Non-pigmented ciliary epithelial cell (primary cell): ENCODE data around the gene DNAAF5.
"Not testable (repeated sequence)": the region's sequence is repeated elsewhere in the genome, so short reads cannot be mapped to it uniquely, and the experiment has no call there.

Experiments
- DNase-seq: peaks from one replicate; pipeline ENCODE4 v3.0.0-alpha.2; 2010; ENCODE audit warnings: low read depth

DNAAF5 gene

DNA sequence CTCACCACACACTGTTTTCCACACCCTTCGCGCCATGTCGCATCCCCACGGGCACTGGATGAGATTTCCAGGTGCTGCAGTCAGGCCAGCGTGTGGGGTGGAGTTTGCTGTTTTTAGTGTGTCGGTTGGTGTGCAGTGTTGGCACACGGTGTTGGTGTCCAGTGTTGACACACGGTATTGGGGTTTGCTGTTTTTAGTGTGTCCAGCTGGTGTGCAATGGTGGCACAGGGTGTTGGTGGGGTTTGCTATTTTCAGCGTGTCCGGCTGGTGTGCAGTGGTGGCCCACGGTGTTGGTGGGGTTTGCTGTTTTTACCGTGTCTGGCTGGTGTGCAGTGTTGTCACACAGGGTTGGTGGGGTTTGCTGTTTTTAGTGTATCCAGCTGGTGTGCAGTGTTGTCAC lies 20.7 kb downstream of the DNAAF5 start:
- no peak for DNase-seq

DNA sequence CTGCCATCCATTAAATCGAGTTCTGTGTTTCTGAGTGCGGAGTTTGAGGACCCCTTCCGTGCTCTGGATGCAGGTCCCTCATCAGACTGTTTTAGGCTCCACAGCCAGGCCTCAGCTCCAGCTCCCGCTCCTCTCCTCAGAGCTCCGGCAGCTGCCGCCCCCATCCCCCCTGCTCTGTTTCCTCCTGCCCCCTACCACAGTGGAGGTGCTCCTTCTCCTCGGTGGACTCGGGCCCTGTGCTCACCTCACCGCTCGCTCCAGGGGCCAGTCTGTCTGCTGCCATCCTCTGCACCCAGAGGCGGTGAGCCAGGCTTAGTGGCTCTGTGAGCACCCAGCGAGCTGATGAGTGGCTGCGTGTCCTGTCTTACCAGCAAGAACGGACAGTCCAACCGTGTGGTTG lies 21.9 kb downstream of the DNAAF5 start:
- DNase-seq = no peak

DNA sequence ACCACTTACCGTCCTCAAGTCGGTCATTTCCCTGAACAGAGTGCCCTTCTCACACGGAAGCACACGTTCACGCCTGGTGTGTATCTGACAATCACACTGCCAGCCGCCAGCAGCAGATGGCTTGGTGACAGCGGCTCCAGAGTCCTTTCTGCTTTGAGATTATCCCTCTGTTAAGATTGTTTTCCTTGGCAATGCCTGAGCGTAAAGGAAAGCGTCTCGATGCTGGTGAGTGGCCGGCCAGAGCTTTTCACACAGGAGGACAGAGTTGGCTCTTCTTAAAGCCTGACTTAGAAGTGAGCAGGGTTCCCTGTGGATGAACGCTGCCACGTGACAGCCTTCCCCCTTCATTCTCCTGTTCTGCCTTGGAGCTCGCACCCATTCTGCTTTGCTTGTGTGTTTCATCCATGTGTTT lies 22.6 kb downstream of the DNAAF5 start:
- DNase-seq = no peak

DNA sequence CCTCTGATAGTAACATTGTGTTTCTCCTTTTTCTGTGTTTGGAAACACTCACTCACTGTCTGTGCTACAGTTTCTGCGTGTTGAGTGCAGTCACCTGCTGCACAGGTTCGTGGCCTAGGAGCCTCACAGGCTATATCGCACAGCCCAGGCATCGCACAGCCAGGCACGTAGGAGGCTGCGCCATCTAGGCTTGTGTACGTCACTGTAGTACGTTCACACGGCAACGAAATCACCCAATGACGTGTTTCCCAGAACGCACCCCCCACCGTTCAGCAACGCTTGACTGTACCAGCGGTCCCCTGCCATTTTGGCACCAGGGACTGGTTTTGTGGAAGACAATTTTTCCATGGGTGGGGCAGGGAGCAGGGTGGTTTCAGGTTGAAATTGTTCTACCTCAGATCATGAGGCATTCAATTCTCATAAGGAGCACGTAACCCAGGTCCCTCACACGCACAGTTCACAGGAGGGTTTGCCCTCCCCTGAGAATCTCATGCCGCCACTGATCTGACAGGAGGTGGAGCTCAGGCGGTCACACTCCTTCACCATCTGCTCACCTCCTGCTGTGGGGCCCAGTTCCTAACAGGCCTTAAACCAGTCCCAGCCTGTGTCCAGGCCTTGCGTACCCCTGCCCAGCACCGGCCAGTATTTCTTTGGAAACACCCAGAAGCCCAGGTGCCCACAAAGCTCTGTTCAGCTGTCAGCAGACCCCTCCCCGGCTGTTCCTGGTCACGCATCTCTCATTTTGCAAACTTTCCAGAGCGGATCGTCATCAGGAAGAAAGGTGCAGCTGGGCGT lies 23.8 kb downstream of the DNAAF5 start:
- DNase-seq = no peak

DNA sequence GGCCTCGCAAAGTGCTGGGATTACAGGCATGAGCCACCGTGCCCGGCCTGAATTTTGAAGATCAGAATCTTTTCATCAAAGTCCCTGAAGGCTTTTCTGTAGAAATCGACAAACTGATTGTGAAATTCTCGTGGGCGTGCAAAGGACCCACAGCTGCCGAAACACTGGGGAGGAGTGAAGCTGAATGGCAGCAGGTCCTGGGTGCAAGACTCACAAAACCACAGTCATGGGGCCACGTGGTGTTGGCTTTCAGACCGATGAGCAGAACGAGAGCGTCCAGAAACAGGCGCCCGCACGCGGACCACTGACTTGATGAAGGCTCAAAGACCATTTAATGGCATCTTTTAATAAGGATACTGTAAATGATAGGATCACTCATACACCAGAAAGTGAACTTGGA lies 25.3 kb downstream of the DNAAF5 start:
- DNase-seq = no peak

DNA sequence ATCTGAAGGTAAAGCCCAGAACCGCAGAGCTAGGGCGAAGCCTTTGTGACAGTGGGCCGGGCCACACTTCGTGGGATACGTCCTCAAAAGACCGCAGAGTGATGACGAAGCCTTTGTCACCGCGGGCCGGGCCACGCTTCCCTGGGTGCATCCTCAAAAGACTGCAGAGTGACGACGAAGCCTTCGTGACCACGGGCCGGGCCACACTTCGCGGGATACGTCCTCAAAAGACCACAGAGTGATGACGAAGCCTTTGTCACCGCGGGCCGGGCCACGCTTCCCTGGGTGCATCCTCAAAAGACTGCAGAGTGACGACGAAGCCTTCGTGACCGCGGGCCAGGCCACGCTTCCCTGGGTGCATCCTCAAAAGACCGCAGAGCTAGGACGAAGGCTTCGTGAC lies 25.8 kb downstream of the DNAAF5 start:
- not testable (repeated sequence) for DNase-seq

DNA sequence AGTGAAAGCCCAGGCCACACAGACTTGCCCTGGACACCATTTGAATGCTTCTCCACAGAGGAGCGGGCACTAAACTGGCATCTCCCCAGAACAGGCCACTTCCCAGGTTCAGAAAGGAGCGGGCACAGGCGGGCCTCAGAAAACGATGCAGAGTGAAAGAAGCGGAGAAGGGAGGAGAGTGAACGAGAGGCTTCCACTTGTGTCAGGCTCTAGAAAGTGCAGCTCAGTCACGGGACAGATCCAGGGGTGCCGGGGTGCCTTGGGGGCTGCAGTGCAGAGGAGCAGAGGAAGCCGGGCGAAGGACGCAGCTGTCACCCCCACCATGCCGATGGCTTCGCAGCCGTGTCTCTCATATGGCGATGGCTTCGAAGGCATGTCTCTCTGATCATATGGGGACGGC lies 26.7 kb downstream of the DNAAF5 start:
- no peak for DNase-seq

DNA sequence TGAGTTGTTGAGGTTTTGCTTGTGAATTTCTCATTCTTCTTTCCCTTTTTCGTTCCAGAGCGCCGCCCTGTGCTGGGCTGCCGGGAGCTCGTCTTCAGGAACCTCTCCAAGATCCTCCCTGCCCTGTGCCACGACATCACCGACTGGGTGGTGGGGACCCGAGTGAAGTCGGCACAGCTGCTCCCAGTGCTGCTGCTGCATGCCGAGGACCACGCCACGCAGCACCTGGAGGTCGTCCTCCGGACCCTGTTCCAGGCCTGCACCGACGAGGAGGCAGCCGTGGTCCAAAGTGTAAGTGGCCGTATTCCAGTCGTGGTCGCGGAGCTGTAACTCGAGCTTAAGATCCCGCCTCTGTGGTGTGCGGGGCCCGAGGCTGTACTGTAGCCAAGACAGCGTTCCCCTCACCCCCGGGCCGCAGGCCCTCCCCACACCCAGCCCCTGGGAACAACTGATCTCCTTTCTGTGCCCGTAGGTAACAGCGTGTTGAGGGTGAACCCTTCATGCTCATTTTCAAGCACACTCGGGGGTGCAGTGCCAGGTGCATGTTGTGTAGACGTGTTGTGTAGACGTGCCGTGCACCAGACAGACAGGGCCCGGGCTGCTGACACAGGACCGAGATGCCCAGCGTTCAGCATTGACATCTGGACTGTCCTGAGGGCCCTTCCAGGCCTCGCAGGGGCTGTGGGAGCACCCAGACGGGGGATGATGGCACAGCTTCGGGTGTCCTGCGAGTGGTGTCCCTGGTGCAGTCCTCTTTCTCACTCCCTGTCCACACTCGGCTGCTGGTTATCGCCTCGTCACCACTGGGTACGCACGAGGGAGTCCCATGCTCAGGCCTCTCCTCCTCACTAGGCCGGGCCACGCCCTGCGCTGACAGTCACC lies 28.3 kb downstream of the DNAAF5 start:
- no peak for DNase-seq

DNA sequence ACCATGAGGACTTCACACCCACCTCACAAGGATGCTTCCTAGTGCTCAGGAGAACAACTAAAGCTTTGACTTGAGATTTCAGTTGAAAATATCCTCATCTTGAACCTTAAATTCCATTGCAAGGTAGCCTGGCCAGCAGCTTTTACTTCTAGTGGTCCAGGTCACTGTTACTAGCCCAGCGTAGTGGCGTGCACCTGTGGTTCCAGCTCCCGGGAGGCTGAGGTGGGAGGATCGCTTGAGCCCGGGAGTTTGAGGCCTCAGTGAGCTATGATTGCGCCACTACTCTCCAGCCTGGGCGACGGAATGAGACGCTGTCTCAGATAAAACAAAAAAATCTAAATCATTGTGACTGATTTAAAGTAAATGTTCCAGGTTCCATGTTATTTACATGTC lies 28.9 kb downstream of the DNAAF5 start:
- DNase-seq = no peak

DNA sequence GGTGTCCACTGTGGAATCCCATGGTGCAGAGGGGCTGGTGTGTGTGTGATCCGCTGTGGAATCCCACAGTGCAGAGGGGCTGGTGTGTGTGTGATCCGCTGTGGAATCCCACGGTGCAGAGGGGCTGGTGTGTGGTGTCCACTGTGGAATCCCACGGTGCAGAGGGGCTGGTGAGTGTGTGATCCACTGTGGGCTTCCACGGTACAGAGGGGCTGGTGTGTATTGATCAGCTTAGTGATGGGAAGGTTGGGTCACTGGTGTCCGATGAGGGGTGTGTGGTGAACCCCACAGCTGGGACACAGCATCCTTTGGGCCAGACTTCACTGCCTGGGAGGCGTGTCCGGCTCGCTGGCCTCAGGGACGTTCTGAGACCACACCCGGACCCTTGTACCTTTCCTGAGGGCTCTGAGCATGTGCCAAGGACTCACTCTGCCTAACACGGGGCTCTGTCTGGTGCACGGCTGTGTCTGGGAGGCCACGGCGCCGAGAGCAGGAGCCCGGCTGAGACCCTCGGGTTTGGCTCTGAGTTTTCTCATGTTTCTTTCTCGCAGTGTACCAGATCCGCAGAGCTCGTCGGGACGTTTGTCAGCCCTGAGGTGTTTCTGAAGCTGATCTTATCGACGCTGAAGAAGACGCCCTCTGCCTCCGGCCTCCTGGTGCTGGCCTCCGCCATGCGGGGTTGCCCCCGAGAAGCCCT lies 29.9 kb downstream of the DNAAF5 start:
- DNase-seq = no peak

DNA sequence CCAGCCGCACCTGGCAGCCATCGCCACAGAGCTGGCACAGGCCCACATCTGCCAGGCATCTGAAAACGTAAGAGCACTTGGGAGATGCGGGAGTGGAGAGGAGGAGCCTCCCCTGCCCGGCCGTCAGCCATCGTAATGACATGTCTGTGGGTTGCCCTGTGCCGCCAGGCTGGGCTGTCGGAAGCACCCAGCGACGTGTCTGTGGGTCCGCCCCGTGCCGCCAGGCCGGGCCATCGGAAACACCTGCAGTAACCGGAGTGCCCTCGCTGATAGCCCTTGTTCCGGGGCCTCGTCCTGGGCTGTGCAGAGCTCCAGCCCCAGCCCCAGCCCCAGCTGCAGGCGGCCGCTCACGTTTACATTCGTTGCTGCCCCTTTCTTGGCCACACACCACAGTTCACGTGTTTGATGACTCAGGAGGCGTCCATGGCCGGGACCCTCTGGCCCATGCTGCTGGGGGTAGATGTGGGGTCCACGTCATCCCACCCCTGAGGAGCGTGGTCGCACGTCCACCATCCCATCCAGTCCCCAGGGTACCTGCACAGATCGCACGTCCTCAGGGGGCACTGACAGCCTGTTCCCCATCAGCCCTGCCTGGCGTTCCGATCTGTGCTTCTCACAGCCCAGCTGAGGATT lies 30.5 kb downstream of the DNAAF5 start:
- DNase-seq = no peak

DNA sequence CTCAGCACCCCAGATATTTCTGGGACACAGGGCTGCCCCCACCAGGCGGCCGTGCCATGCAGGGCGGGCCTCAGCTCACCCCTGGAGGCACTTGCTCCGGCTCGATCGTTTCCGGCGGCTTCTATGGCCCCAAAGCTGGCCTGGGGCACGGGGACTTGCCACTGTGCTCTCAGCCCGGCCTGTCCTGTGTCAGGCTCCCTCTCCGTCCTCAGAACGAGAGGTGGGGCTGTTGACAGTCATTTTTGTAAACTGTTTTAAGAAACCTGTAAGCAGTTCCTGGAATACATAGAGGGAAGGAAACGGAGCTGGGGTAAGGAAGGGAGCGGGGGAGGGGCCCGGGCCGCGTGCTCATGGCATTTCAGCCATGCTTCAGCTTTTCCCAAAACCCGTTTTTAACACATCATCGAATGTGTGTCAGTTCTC lies 31.3 kb downstream of the DNAAF5 start:
- DNase-seq = no peak

DNA sequence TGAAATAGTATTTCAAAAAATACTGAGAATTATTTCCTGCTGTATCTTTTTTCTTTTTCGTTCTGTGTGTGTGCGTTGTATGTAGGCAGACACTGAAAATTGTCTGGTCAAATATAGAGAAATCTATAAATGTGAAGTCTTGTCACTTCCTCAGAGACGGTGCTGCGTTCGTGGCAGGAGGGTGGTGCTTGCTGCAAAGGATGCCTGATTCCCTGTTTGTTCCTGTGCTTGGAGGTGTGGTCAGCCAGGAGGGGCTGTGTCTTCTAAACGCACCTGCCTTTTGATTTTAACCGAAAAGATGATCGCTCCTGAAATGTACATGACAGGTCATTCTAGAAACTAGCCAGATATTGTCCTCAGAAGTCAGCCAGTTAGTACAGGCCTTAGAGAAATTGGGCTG lies 33.1 kb downstream of the DNAAF5 start:
- no peak for DNase-seq

DNA sequence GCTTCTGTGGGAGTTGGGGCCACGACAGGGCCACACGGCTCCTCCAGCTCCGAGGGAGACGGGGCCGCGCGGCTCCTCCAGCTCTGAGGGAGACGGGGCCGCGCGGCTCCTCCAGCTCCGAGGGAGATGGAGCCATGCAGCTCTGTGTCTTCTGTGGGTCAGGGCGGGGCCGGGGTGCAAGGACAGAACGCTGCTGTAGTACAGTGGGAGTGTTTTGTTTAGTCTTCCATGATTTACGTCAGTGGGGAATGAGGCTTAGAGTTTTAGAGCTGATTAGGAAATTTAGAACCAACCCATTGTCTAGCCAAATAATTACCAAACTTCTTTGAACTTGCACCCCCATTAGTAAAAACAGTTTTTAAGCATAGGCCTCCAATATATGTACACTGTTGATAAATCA lies 33.5 kb downstream of the DNAAF5 start:
- DNase-seq = no peak

DNA sequence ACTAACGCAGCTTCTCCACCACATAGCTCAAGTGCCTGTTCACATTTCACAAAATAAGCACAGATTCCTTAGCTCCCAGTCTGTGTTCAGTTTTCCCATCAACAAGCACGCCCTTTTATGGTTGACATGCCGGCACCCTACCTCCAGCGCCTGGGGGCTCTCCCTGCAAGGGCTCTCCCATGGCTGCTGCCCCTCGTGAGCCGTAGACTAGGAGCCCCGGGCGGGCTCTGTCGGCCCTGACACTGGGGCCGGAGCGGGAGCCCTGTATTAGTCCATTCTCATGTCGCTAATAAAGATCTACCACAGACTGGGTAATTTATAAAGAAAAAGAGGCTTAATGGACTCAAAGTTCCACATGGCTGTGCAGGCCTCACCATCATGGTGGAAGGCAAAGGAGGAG lies 34.6 kb downstream of the DNAAF5 start:
- DNase-seq = no peak

DNA sequence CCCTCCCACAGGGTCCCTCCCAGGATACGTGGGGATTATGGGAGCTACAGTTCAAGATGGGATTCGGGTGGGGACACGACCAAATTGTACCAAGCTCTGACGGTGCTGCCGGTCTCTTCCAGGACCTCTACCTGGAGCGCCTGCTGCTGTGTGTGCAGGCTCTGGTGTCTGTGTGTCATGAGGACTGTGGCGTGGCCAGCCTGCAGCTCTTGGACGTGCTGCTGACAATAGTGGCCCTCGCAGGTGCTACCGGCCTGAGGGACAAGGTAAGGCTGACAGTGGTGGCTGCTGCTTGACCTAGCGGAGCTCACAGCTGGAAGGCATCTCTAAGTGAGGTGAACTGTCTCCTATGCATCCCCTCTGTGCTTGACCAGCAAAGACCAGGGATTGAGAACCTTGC lies 35.1 kb downstream of the DNAAF5 start:
- DNase-seq = no peak

DNA sequence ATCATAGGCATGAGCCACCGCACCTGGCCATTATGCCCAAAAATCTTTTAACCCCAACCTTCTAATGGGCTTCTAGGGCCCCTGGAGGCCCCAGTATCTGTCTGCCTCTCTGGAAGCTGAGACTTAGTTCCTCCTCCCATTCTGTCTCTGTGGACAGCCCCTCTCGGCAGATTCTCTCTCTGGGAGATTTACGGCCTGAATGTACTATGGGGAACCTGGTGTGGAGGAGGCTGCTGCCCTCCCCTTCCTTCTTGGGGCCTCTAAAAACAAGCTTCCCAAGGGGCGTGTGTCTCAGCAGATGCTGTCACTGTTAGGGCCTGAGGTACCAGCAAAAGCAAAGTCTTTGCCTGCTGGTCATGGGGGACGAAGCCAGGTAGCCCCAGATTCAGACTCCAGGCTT lies 36.4 kb downstream of the DNAAF5 start:
- DNase-seq = no peak

DNA sequence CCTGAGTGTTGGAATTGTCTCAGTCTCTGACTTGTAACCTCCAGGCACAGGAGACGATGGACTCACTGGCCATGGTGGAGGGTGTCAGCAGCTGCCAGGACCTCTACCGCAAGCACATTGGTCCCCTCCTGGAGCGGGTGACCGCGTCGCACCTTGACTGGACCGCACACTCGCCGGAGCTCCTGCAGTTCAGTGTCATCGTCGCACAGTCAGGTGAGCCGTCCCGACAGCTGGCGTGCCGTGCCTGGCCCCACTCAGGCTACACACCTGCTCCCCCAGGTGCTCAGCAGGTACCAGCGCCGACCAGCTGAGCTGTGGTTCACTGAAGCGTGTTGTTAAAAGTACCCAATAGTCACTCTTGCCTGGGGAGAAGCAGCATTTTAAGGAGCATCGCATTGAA lies 37.3 kb downstream of the DNAAF5 start:
- no peak for DNase-seq

DNA sequence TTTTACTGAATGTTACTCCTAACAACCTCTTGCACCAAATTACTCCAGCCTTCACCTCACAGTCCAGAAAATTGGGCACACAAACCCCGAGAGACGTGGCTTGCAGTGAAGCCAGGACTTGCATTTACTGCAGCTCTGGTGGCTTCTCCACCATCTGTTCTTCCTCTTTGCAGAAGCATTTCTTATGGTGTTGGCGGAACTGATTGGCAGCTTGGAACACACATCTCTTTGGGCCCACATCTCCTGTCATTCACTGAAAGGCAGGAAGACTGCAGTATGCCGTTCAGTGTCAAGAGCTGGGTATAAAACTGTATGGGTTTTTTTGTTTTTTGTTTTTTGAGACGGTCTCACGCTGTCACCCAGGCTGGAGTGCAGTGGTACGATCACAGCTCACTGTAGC lies 38.9 kb downstream of the DNAAF5 start:
- no peak for DNase-seq

DNA sequence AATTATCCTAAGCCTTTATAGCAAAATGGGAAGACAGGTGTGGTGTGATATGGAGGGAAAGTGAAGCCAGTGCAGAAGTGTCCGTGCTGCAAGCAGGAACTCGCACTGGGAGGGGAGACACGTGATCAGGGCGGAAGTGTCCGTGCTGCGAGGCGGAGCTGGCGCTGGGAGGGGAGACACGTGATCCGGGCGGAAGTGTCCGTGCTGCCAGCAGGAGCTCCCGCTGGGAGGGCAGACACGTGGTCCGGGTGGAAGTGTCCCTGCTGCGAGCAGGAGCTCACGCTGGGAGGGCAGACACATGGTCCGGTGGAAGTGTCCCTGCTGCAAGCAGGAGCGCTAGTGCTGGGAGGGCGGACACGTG lies 41.1 kb downstream of the DNAAF5 start:
- DNase-seq = no peak

DNA sequence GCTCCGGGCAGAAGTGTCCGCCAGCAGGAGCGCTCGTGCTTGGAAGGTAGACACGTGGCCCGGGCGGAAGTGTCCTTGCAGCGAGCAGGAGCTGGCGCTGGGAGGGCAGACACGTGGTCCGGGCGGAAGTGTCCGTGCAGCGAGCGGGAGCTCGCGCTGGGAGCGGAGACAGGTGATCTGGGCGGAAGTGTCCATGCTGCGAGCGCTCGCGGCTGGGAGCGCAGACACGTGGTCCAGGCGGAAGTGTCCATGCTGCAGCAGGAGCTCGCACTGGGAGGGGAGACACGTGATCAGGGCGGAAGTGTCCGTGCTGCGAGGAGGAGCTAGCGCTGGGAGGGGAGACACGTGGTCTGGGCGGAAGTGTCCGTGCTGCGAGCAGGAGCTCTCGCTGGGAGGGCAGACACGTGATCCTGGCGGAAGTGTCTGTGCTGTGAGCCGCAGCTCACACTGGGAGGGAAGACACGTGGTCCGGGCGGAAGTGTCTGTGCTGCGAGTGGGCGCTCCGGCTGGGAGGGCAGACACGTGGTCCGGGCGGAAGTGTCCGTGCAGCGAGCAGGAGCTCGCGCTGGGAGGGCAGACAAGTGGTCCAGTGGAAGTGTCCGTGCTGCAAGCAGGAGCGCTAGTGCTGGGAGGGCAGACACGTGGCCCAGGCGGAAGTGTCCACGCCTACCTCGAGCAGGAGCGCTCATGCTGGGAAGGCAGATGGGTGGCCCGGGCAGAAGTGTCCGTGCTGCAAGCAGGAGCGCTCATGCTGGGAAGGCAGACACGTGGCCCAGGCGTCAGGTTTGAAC lies 41.6 kb downstream of the DNAAF5 start:
- DNase-seq = no peak
